GM18499 (cell line): Measurements from ENCODE around the gene ALOX5.
"Not testable (repeated sequence)": the region's sequence is repeated elsewhere in the genome, so short reads cannot be mapped to it uniquely, and the experiment has no call there.

Experiments
- ATAC-seq: cut with Tn5 transposase; IDR thresholded peaks from one replicate; pipeline ENCODE4 v1.9.1; 2021; ENCODE audit warnings: moderate number of reproducible peaks; ENCODE audit not compliant: insufficient read depth, unreplicated experiment

The ALOX5 gene

GRCh38 chr10:45373003-45373575 lies 927 bp upstream of the ALOX5 start:
- no peak for ATAC-seq

DNA sequence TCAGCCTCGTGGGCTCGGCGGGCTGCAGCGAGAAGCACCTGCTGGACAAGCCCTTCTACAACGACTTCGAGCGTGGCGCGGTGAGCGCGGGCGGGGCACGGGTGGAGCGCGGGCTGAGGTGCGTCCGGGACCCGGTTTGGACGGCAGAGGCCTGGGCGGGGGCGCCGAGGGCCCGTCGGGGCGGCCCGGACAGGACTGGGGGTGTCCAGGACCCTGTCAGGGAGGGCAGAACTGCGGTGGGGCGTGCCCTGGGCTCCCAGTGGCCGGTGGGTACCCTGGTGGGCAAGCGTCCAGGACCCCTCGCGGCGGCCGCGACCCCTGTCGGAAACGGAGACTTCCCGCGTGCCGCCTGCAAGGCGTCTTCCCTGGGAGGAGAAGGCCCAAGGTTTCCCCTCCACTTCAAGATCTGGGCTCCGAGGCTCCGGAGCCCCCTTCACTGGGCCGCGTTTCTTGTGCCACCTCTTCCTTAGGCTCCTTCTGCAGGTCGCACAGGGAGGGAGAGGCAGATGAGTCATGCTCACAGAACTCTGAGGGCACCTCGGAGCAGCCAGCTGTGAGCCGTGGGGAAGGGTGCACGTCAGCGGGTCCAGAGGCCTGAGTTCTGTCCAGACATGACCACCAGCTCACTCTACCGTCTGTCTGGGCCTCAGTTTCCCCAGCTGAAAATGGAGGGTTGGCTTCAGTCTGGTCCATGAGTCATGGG lies 485 bp downstream of the ALOX5 start:
- no peak for ATAC-seq

- no peak for ATAC-seq
Observed at GRCh38 chr10:45375101-45375500, 1.1 kb downstream of the ALOX5 start.

DNA sequence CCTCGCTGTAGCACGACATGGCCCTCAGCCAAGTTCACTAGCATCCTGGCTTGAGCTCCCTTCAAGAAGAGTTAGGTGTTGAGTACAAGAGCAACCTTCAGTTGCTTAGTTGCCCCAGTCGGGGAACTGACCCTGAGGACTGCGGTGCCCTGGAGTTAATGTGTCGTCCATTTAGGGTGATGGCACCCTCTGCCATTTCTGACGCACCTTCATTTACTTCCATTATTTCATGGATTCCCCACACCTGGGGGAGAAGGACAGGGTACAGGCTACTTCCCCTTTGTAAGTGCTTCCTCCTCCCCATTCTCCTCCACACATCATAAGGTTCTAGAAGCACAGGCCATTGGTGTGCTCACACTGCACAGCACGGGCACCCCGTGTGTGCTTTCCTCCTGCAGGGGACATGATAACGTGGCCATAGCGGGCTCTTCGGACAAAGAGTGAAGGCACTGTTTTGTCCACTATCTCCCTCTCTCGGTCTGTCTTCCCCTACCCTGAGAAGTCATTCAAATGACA lies 1.8 kb downstream of the ALOX5 start:
- no peak for ATAC-seq

DNA sequence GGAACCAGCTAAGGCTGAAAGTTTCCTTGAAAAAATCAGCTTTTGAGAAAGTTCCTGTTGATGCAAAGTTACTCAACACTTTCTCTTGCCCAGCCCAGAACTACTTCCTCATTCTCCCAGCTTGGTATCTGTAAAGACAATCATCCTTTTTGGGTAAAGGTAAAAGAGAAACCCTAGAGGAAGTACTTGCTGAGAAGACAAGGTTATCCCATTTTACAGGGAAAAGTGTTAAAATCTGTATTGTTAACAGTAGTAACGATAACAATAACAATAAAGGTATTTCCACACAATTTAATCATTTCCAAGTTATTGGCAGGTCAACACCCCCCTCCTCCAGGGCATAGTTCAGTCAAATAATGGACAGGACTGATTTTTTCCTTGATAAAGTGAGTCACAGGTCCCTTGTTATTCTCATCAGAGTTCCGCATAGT lies 2.4 kb downstream of the ALOX5 start:
- no peak for ATAC-seq

DNA sequence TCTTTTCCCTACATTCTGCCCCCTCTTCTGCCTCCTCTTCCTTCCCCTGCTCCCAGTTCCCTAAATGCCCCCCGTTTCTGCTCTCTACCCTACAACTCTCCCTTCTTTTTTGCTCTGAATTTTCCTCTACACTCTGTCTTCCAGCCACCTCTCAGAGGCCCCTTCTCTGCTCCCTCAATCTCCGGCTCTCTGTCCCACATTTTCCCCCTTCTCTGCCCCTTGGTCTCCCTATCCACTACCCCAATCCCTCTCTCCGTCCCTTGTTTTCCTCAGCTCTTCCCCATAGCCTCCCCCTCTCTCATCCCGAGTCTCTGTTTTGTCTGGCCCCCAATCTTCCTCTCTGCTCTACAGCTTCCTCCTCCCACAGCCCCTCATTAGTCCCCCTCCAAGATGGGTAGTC lies 3.3 kb downstream of the ALOX5 start:
- no peak for ATAC-seq

GRCh38 chr10:45377858-45378257 lies 3.8 kb downstream of the ALOX5 start:
- no peak for ATAC-seq

GRCh38 chr10:45378914-45379726 lies 5.1 kb downstream of the ALOX5 start:
- no peak for ATAC-seq

DNA sequence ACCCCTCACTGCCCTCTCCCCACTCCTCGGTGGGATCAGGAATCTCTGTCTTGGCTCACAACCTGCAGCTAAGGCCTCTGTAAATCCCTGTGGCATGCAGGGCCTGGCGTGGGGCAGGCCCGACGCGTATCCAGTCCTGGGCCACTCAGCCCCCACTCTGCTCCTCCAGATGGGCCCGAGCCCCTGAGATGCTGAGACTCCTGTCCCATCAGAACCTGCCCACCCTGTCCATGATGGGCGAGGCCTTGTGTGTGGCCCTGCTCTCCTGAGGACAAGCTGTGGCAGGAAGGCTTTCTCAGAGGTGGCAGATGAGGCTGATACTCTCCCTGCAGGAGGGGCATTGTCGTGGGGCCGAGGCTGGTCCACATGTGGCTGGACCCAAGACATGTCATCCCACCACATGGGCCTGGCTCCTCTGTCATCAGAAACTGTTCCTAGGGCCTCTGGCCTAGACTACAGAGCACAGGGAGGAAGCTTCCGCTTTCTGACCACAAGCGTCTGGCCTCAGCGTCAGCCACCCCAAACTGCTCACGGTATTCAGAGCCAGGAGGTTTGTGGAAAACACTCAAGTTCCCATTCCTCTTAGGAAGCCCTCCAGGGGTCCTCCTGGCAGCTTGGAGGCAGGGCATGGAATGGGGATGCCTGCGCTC lies 6.0 kb downstream of the ALOX5 start:
- ATAC-seq: no peak

- ATAC-seq: no peak
Observed at GRCh38 chr10:45380903-45381620, 7.0 kb downstream of the ALOX5 start.

DNA sequence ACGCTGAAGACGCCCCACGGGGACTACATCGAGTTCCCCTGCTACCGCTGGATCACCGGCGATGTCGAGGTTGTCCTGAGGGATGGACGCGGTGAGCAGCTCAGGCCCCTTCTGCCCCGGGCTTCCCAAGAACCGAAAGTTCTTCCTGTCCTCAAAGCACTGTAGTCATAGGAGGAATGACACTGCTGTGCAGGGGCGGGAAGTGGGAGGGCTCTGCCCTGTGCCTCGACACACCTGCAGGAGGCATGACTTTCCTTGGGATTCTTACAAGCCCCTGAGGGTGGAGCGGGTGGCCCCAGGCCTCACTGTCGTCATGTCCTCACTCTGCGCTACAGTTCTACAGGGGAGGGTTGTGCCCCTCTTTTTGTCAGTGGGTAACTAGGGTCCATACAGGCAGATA lies 8.6 kb downstream of the ALOX5 start:
- ATAC-seq: no peak

GRCh38 chr10:45383682-45384330 lies 9.8 kb downstream of the ALOX5 start:
- ATAC-seq: no peak

DNA sequence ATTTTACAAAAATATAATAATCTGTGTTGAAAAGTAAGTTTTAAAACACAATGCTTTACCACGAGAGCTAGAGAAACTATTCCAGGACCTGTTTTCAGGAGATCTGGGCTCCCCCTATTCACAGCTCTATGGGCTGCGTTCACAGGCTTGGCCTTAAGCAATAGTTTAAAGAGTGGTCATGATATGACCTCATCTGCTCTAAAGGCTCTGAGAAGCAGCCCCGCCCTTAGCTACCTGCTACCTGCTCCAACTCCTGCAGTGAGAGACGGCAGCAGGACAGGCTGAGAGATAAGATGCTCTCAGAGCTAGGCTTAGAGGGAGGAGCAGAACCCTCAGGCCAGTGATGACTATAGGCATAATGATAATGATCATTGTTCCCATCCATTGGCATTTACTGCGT lies 12.6 kb downstream of the ALOX5 start:
- no peak for ATAC-seq

DNA sequence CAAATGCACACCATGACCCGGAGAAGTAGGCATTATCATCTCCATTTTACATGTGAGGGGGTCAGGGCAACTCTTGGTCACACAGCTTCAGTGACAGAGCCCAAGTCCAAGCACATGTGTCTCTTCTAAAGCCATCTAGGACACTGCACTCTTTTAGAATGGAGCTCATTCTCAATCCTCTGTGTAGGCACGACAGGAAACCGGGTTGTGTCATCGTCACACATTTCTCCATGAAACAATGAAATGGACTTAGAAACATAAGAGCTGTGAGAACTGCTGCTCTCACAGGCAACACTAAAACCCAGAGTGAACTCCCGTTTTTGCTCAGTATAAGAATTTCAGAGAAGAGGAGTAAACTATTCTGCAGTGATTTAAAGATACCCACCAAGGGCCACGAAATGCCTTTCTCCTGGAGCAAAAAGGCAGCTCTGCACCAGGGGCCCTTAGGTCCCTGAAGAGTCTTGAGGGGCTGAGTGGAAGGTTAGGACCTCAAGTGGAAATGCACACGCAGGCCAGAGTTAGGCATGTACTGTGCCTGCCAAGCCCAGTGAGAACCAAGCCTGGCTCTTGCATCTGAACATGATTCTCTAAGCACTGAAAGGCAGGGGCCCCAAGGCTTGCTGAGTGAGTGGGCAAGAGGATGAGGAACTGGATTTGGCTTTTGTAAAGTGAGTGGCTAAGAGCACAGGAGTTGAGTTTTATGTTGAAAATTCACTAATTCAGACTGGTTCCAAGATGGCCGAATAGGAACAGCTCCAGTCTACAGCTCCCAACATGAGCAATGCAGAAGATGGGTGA lies 13.3 kb downstream of the ALOX5 start:
- ATAC-seq: no peak

DNA sequence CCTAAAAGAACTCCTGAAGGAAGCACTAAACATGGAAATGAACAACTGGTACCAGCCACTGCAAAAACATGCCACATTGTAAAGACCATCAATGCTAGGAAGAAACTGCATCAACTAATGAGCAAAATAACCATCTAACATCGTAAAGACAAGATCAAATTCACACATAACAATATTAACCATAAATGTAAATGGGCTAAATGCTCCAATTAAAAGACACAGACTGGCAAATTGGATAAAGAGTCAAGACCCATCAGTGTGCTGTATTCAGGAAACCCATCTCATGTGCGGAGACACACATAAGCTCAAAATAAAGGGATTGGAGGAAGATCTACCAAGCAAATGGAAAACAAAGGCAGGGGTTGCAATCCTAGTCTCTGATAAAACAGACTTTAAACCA lies 15.7 kb downstream of the ALOX5 start:
- not testable (repeated sequence) for ATAC-seq

GRCh38 chr10:45391636-45392035 lies 17.6 kb downstream of the ALOX5 start:
- ATAC-seq: not testable (repeated sequence)

DNA sequence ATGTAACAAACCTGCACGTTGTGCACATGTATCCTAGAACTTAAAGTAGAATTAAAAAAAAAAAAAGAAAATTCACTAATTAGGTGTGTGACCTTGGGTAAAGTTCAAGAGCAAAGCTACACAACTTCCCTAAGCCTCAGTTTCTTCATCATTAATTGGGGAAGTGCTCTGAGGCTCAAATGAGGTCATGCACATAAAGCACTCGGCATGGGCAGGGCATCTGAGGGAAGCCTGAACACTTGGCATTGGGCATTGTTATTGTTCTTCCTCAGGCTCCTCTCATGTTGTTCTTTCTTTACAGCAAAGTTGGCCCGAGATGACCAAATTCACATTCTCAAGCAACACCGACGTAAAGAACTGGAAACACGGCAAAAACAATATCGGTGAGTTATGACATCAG lies 21.5 kb downstream of the ALOX5 start:
- ATAC-seq: no peak

- no peak for ATAC-seq
Observed at GRCh38 chr10:45398595-45398994, 24.6 kb downstream of the ALOX5 start.

DNA sequence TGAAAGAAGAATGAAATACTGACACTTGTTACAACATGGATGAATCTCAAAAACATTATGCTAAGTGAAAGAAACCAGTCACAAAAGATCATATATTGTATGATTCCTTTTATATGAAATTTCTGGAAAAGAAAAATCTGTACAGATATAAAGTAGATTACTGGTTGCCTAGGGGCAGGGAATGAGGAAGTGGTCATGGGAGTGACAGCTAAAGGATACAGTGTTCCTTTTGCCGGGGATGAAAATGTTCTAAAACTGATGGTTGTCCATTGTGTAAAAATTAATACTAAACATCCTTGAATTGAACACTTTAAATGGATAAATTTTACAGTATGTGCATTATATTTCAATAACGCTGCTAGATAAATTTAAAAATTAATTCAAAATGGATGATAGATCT lies 25.1 kb downstream of the ALOX5 start:
- no peak for ATAC-seq
